ENCODE data around the gene GSTT4.

- TF ChIP-seq CTCF (IDR thresholded peaks at IDR 0.05 in 4 of 5, conservative IDR thresholded peaks at IDR 0.05 in 1 of 5) = no peak
- no peak for TF ChIP-seq POLR2A (IDR thresholded peaks at IDR 0.05)
Measured at GRCh38 chr22:24003887-24004286, 1.4 kb downstream of the GSTT4 start.

Data from gastrocnemius medialis (tissue), 4 donors.